GM12878 (cell line): ENCODE measurements around the gene CDHR2. TPM values are rescaled to one million over a fixed set of nuclear protein-coding genes. Genes with fewer than 3 reads are reported as not detected.

ENCODE experiments used
- ATAC-seq: fragments of 200-7000 bp; cut with Tn5 transposase; 3 replicates; pipeline ENCODE4 v1.9.1; 2020; ENCODE audit warnings: mild to moderate bottlenecking, moderate library complexity
- BruUV-seq: library from RNA; stranded (reverse); fragments of 400-500 nt; replicated peaks from 2 replicates; lab custom pipeline; 2021; lab: Mats Ljungman, UMichigan
- CTCF ChIA-PET: fragments of 300-600 bp; sonication (Branson Sonifier 250); formaldehyde crosslinking; extraction: SDS; loops from one replicate; lab custom pipeline; 2021; ENCODE audit warnings: inconsistent platforms; lab: Yijun Ruan, JAX
- POLR2A ChIA-PET: fragments of 350-600 bp; formaldehyde crosslinking; extraction: SDS; loops from one replicate; lab custom pipeline; 2021; ENCODE audit warnings: inconsistent platforms; lab: Charles Lee
- RAD21 ChIA-PET: fragments of 300-600 bp; sonication (Branson Sonifier 250); formaldehyde crosslinking; loops from one replicate; lab custom pipeline; 2023; ENCODE audit warnings: antibody characterized with exemption; ENCODE audit not compliant: unreplicated experiment; lab: Charles Lee
- SMC1A ChIA-PET: fragments of 300-600 bp; sonication (Branson Sonifier 250); formaldehyde crosslinking; loops from one replicate; lab custom pipeline; 2023; ENCODE audit not compliant: unreplicated experiment, uncharacterized antibody; lab: Charles Lee
- DNase-seq: peaks from one replicate; pipeline ENCODE4 v3.0.0-alpha.2; 2011; ENCODE audit warnings: low read depth, low spot score
- FAIRE-seq: peaks from 3 replicates; lab custom pipeline; 2011; peaks lifted over from hg19 to GRCh38; lab: Jason Lieb, UNC
- H2AFZ ChIP-seq: 2 replicates; pipeline ENCODE4 v1.6.0; 2011; ENCODE audit warnings: low read depth, low read length, control low read depth; ENCODE audit not compliant: control insufficient read depth
- H3K27ac ChIP-seq: 2 replicates; pipeline ENCODE4 v1.5.1; 2011; ENCODE audit warnings: control low read depth; ENCODE audit not compliant: control insufficient read depth, insufficient read depth
- H3K27me3 ChIP-seq, 2 experiments: replicated peaks in 1 of 2; 2 replicates each; pipeline versions ENCODE4 v1.6.0 to v1.6.1; 2011; ENCODE audit warnings: low read length in 1 of 2; ENCODE audit not compliant: control insufficient read depth in 2 of 2, insufficient read depth in 2 of 2
- H3K36me3 ChIP-seq, 2 experiments: 2 replicates each; pipeline ENCODE4 v1.5.1; 2011; ENCODE audit warnings: low read length in 1 of 2; ENCODE audit not compliant: control insufficient read depth in 2 of 2, insufficient read depth in 2 of 2
- H3K4me1 ChIP-seq: 2 replicates; pipeline ENCODE4 v1.6.1; 2011; ENCODE audit warnings: mild to moderate bottlenecking, low read length, moderate library complexity, mixed read lengths; ENCODE audit not compliant: control insufficient read depth, insufficient read depth
- H3K4me2 ChIP-seq: 2 replicates; pipeline ENCODE4 v1.6.0; 2011; ENCODE audit warnings: control low read depth; ENCODE audit not compliant: control insufficient read depth, insufficient read depth
- H3K4me3 ChIP-seq: fragments of 200-600 bp; sonication (generic); 2 replicates; pipeline ENCODE4 v1.5.1; 2016
- H3K79me2 ChIP-seq: 2 replicates; pipeline ENCODE4 v1.6.0; 2011; ENCODE audit warnings: low read length; ENCODE audit not compliant: control insufficient read depth, insufficient read depth
- H3K9ac ChIP-seq: 2 replicates; pipeline ENCODE4 v1.8.0; 2011; ENCODE audit warnings: low read length, control low read depth, mixed read lengths; ENCODE audit not compliant: control insufficient read depth, insufficient read depth
- H3K9me3 ChIP-seq: replicated peaks from 3 replicates; pipeline ENCODE4 v1.5.1; 2011; ENCODE audit warnings: mild to moderate bottlenecking, low read length; ENCODE audit not compliant: control insufficient read depth, insufficient read depth
- H4K20me1 ChIP-seq: 2 replicates; pipeline ENCODE4 v1.6.0; 2011; ENCODE audit not compliant: control insufficient read depth, insufficient read depth
- ATF2 ChIP-seq: IDR thresholded peaks from 2 replicates; pipeline ENCODE4 v1.6.1; 2012; ENCODE audit warnings: low read length, inconsistent platforms
- ATF3 ChIP-seq: IDR thresholded peaks from 2 replicates; pipeline ENCODE4 v1.6.1; 2011; ENCODE audit warnings: low read depth, mild to moderate bottlenecking, low read length, moderate library complexity, borderline replicate concordance; ENCODE audit errors: extremely low read depth
- ATF7 ChIP-seq: fragments of 450-650 bp; IDR thresholded peaks from 2 replicates; pipeline ENCODE4 v1.6.1; 2016; ENCODE audit warnings: low read depth, mild to moderate bottlenecking
- CHD4 ChIP-seq: fragments of 200-600 bp; sonication (generic); IDR thresholded peaks from 2 replicates; pipeline ENCODE4 v1.6.1; 2016; ENCODE audit warnings: mild to moderate bottlenecking
- E2F4 ChIP-seq: IDR thresholded peaks from 2 replicates; pipeline ENCODE4 v1.6.1; 2012; ENCODE audit warnings: low read depth, low read length, improper control_type of control experiment
- ESRRA ChIP-seq: IDR thresholded peaks from 2 replicates; pipeline ENCODE4 v1.6.1; 2012; ENCODE audit warnings: mild to moderate bottlenecking, low read length, improper control_type of control experiment
- ETV6 ChIP-seq, 2 experiments: fragments of 450-650 bp in 1 of 2; IDR thresholded peaks in 1 of 2; conservative IDR thresholded peaks in 1 of 2; 2 replicates each; pipeline ENCODE4 v1.6.1; 2014; ENCODE audit warnings: antibody characterized with exemption in 1 of 2, borderline replicate concordance in 1 of 2, low read depth in 1 of 2, mild to moderate bottlenecking in 1 of 2, moderate library complexity in 1 of 2
- FOXM1 ChIP-seq: IDR thresholded peaks from 2 replicates; pipeline ENCODE4 v1.6.1; 2012; ENCODE audit warnings: low read depth, mild to moderate bottlenecking, inconsistent platforms, low read length, moderate library complexity
- JUND ChIP-seq: IDR thresholded peaks from 2 replicates; pipeline ENCODE4 v1.6.1; 2012; ENCODE audit warnings: low read depth, mild to moderate bottlenecking, low read length, improper control_type of control experiment, moderate library complexity
- KDM1A ChIP-seq: fragments of 200-600 bp; sonication (generic); IDR thresholded peaks from 2 replicates; pipeline ENCODE4 v1.6.1; 2016; ENCODE audit warnings: borderline replicate concordance
- NFXL1 ChIP-seq: fragments of 450-650 bp; IDR thresholded peaks from 2 replicates; pipeline ENCODE4 v1.6.1; 2017; ENCODE audit warnings: antibody characterized with exemption, mild to moderate bottlenecking, borderline replicate concordance
- RBBP5 ChIP-seq: fragments of 200-600 bp; sonication (generic); conservative IDR thresholded peaks from 2 replicates; pipeline ENCODE4 v1.6.1; 2016
- SREBF2 ChIP-seq: IDR thresholded peaks from 2 replicates; pipeline ENCODE4 v1.6.1; 2012; ENCODE audit warnings: mild to moderate bottlenecking, low read length
- WGBS: methylation state at CpG from one replicate; pipeline ENCODE4 v1.1.6; 2016; ENCODE audit warnings: low lambda C conversion rate; ENCODE audit not compliant: insufficient replicate concordance, insufficient coverage; ENCODE audit errors: missing lambda C conversion rate; 5-methylcytosine and 5-hydroxymethylcytosine counted together
- in situ Hi-C: fragments of 300-500 bp; cut with MboI; formaldehyde crosslinking; loops from 9 replicates; pipeline ENCODE4 v1.14.3; 2018; ENCODE audit warnings: mixed read lengths
- intact Hi-C: fragments of 100-400 bp; cut with micrococcal nuclease; formaldehyde crosslinking; loops from one replicate; pipeline ENCODE4 v1.14.2; 2022; ENCODE audit not compliant: unreplicated experiment
- polyA plus RNA-seq, 11 experiments: library from polyadenylated mRNA; depleted of rRNA in 4 of 11; unstranded in 6 of 11; stranded (reverse) in 5 of 11; fragments of >200 nt; fragmentation: Nextera tagmentation in 4 of 11; fragmentation: Illumina TruSeq in 1 of 11; extraction: Ambion mirVana in 4 of 11; extraction: Trizol in 1 of 11; gene quantifications; 1 replicate in 1 of 11; 2 replicates in 10 of 11; pipeline versions ENCODE4 v1.2.1 to v1.2.3, GENCODE V29; 2011 to 2016; ENCODE audit warnings: inconsistent platforms in 2 of 11, missing spikeins in 2 of 11, low read depth in 1 of 11
- total RNA-seq, 4 experiments: library from RNA; depleted of rRNA in 3 of 4; stranded (reverse); fragments of >200 nt in 3 of 4; fragmentation: Illumina TruSeq in 1 of 4; extraction: Trizol in 1 of 4; gene quantifications; 2 replicates each; pipeline versions ENCODE4 v1.2.1 to v1.2.3, GENCODE V29; 2013 to 2021

Gene CDHR2
- total and polyA plus RNA-seq, 10 of the 15 experiments (the other 5 are each of a cell fraction or from before 2014, with no cell fraction given): 0.03 to 0.46 (median 0.06) TPM; not detected in 5

- Histone ChIP-seq H3K27me3 (no peaks in the 10 kb centered on the region), H3K4me1 (peaks cover 35% of the 10 kb centered on the region), H4K20me1 (no peaks in the 10 kb centered on the region; the same call in 1 of the 2 replicates), H3K36me3 (peaks cover 14 to 39% of the 10 kb centered on the region in 2 experiments), H3K27ac (no peak overlapping the region), H3K4me3 (no peak overlapping the region), H3K4me2 (no peak overlapping the region), H3K79me2 (peaks cover 24% of the 10 kb centered on the region), H3K9ac (no peak overlapping the region), H3K9me3 (no peaks in the 10 kb centered on the region), H2AFZ (no peak overlapping the region)
- intact Hi-C loops (no loop called here), in situ Hi-C loops (no loop called here)
- WGBS: 94% methylated on average over 15 of the region's 17 CpGs
- FAIRE-seq (no peak), ATAC-seq (no peak), DNase-seq (no peak)
- ChIA-PET RAD21 (no interaction called here), POLR2A (no interaction called here), CTCF (no interaction called here), SMC1A (no interaction called here)
- BruUV-seq: no TSS peak
- TF ChIP-seq RBBP5 (no peak), ATF2 (no peak), E2F4 (no peak), ATF3 (no peak), NFXL1 (no peak), FOXM1 (no peak), ETV6 (conservative IDR thresholded peaks at IDR 0.05 in 1 of 2, IDR thresholded peaks at IDR 0.05 in 1 of 2; ENCODE audit: borderline replicate concordance in 1 of 2, low read depth in 1 of 2) (no peak), JUND (no peak), CHD4 (no peak), ESRRA (no peak), ATF7 (no peak), KDM1A (no peak), SREBF2 (no peak)
These were observed 20.4 kb upstream of the CDHR2 start for GRCh38 chr5:176528761-176529115.
